ENCODE measurements around the gene LIMA1. TPM values are rescaled to one million over a fixed set of nuclear protein-coding genes. Genes with fewer than 3 reads are reported as not detected.

LIMA1 gene
- total and polyA plus RNA-seq, 9 of the 15 experiments (the other 6 are each of a cell fraction or from before 2014, with no cell fraction given), result 20.2 to 37.8 (median 27.3) TPM

GRCh38 chr12:50222275-50222783 lies 61.0 kb downstream of the LIMA1 start (continued):
- TF ChIP-seq GMEB1 (CRISPR knock-in tag; IDR thresholded peaks at IDR 0.05), result no peak
- no peak for TF ChIP-seq ELK1 (CRISPR knock-in tag; IDR thresholded peaks at IDR 0.05)
- no peak for TF ChIP-seq RBM22 (IDR thresholded peaks at IDR 0.05; ENCODE audit: low read depth, low read length, poor library complexity, severe bottlenecking)
- TF ChIP-seq ZFPM2 (CRISPR knock-in tag; IDR thresholded peaks at IDR 0.05), result no peak
- no peak for TF ChIP-seq PBX2 (CRISPR knock-in tag; IDR thresholded peaks at IDR 0.05; ENCODE audit: low read depth)
- no peak for TF ChIP-seq PBX2 (tag; conservative IDR thresholded peaks at IDR 0.05; ENCODE audit: low read depth)
- TF ChIP-seq CBFB (CRISPR knock-in tag; IDR thresholded peaks at IDR 0.05), result no peak
- no peak for TF ChIP-seq BACH1 (tag; IDR thresholded peaks at IDR 0.05)
- TF ChIP-seq ZNF77 (CRISPR knock-in tag; IDR thresholded peaks at IDR 0.05), result no peak
- no peak for TF ChIP-seq RB1 (IDR thresholded peaks at IDR 0.05; ENCODE audit: low read depth)
- no peak for TF ChIP-seq CC2D1A (IDR thresholded peaks at IDR 0.05)
- TF ChIP-seq POU5F1 (IDR thresholded peaks at IDR 0.05; ENCODE audit: borderline replicate concordance, low read depth, low read length, partially characterized antibody), result no peak
- no peak for TF ChIP-seq DACH1 (IDR thresholded peaks at IDR 0.05; ENCODE audit: partially characterized antibody)
- TF ChIP-seq E2F5 (CRISPR knock-in tag; IDR thresholded peaks at IDR 0.05), result no peak
